CD4-positive, alpha-beta T cell treated with Interleukin-17A for 1 hour (primary cell): ENCODE results near the gene PROM1.

Experiments used
- DNase-seq: peaks from one replicate; pipeline ENCODE4 v3.0.0-alpha.2; 2020

PROM1 gene, protein sequence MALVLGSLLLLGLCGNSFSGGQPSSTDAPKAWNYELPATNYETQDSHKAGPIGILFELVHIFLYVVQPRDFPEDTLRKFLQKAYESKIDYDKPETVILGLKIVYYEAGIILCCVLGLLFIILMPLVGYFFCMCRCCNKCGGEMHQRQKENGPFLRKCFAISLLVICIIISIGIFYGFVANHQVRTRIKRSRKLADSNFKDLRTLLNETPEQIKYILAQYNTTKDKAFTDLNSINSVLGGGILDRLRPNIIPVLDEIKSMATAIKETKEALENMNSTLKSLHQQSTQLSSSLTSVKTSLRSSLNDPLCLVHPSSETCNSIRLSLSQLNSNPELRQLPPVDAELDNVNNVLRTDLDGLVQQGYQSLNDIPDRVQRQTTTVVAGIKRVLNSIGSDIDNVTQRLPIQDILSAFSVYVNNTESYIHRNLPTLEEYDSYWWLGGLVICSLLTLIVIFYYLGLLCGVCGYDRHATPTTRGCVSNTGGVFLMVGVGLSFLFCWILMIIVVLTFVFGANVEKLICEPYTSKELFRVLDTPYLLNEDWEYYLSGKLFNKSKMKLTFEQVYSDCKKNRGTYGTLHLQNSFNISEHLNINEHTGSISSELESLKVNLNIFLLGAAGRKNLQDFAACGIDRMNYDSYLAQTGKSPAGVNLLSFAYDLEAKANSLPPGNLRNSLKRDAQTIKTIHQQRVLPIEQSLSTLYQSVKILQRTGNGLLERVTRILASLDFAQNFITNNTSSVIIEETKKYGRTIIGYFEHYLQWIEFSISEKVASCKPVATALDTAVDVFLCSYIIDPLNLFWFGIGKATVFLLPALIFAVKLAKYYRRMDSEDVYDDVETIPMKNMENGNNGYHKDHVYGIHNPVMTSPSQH

DNA sequence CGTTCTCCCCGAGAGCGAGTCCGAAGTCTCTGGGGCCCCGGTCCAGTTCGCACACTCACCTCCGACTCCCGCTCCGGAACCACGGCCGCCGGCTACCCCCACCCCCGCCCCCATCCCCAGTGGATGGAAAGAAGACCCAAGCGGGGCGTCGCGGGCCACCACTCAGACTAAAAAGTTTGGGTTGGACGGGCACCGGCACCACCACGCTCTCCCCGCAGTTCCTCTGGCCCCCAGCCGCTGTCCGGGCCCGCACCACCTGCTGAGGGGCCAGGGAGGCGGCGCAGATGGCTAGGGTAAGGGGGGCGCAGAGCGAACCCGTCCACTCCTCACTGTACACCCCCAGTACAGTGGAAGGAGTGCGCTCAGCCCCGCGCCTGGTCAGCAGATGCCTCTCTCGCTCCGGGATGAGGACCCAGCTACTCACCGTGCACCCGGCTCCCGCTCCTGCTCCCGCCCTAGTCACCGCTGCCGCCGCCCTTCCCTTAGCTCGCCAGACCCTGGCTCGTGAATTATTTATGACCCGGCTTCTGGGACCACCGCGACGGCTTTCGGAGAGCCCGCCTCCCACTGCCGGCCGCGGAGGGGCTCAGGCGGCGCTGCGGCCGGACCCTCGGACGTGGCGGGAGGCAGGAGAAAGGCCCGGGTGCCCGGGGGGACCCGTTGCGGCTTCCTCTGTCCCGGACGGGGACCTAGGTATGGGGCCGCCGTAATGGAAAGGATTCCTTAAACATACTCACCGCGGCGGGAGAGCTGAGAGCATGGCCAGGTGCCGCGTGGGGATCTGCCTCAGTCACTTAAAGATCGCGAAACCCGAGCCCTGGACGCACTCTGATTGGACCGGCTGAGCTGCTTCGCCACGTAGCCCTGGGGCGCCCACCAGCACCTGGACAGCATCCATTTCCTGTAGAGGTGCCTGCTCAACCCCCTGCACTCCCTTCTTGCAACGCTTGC lies at the start of gene PROM1:
Gene PROM1, minus strand, starts transcription at position 783 of the 951 bp plus-strand sequence. CDS start 8,117 bp downstream, outside the sequence.
- no peak for DNase-seq

DNA sequence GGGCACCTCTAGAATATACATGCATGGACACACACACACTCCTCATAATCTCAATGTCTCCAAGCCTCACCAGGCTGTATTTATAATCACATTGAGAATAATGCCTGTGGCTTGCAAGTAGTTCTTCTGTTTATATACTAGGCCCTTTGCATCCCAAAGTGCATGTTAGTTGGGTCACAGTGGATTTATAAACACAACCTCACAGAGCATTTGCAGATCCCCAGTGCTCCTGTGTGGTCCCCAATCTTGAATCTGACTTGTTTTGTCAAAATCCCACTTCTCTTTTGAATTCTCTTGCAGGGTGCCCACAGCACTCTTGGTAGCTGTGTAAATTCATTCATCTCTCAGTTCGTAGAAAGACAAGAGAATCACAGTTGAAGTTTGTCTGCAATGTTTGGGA lies 49.6 kb upstream of the PROM1 start:
- no peak for DNase-seq

DNA sequence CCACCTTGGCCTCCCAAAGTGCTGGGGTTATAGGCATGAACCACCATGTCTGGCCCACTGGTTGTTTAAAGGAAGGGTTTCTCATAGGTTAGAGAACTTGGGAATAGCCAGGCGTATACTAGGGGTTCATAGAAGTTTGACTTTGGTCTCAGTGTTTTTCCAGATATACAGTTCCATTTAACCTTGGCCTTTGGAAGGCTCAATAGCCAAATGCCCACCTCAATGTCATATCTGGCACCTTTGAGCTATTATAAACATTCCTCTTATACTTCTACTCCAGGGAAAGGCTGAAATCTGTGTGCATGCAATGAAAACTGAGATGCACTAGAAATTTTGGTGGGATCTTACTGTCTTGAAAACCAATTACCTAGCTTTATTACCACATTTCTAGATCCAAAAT lies 47.5 kb upstream of the PROM1 start:
- no peak for DNase-seq

DNA sequence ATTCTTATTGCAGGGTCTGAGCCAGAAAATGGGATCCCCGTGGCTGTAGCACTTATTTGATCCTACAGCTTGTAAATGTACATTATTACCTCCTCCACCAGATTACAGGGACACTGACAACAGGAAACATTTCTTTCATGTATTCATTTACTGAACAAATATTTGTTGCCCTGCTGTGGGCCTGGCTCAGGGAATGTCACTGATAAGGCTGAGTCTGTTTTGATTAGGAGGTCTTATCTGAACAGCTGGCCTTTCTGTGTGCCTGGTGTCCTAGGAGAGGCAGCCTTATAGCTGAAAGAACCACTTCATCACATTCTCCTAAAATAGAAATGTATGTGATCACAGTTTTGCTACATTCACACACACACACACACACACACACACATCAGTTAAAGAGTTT lies 45.5 kb upstream of the PROM1 start:
- DNase-seq = no peak

DNA sequence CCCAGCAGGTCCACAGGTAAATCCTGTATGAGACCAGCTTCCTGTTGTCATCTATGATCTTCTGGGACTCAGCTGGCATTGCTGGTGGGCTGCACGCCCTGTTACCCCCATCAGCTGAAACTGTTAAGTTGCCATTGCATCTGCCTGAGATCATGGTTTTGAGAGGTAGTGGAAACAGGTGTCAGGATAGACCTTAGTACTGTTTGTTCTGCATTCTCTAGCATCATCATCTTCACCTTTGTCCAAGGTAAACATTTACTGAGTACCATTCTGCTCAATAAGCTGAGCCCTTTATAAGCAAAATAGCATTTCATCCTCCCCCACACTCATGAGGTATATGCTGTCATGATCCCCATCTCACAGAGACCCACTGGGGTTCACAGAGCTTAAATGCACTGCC lies 42.9 kb upstream of the PROM1 start:
- DNase-seq = no peak

DNA sequence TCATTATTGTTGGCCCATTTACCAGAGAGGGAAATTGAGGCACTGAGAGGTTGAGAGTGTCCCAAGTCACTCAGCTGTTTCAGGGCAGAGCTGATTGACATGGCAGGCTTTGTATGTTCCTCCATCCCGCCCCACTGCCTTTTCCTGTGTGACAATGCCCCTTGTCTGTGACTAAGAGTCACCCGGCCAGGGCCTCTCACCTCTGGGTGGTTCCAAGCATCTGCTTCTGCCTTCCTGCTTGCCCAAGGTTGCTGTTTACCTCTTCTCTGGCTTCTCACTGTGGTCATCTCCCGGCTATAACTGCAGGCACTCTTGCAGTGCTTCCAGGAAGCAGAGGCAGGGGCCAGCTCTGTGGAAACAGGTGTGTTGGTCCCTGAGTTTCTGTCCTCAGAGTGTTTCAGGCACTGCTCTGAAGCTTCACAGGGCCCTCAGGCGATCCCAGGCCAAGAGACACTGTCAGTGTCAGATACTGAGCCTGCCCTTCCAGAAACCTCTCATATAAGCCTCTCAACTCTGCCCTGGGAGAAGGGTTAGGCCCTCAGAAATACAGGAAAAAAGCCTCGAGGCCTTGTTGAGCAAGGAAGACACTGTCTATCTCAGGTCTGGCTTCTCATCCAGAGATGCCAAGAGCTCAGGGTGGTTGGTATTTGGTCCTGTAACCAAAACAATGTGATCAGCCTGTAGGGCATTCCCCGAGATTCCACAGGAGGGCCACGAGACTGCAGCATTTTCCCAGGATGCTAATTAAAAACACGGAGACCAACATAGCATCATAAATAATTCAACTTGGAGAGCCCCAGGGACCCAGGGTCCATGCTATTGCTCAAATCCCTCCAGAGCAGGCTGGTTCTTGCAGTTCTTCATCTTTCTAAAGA lies 42.0 kb upstream of the PROM1 start:
- no peak for DNase-seq

DNA sequence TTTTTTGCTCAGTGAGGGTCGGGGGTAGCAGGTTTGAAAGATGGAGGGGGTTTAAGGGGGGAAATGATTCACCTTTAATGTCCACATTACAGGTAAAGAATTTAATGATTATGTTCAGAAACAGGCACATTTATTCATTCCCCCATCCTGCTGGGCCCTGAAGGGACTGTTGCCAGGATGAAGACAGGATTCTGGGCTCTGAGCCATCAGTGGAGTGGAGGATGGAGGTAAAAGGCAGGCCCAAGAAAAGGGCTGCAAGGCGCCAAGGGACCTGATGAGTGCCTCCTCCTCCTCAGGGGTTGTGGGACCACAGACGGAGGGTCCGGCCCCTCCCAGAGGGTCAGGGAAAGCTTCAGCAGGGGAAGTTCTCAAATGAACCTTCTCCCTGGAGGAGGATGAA lies 40.4 kb upstream of the PROM1 start:
- no peak for DNase-seq

DNA sequence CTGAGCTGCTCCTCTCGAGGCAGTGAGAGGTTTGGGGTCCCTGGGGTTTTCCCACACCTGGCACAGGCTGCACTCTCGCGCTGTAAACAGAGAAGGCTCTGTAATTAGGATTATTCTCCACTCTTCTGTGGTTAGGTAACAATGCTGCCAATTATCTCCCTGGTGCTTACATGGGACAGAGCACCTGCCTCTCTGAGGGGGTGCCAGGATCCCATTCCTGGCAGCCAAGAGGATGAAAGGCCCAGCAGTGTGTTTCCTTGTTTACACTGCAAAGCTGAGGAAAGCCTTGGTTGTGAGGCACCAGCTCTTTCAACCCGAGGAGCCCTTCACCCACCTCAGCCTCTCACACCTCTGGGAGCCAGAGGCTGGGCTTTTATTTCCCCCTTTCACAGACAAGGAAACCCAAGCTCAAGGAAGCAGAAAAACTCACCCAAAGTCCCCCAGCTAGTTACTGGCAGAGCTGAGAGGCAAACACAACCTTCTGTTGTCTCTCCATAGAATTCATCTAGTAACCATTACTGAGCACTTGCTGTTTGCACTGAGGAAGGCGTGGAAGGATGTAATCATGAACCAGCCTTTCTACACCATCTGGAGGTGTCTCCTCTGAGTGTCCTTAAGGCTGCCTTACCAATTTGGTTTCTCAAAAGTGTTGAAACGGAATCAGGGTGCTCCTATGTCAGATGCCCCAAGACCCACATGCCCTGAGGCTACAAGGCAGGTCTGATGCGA lies 39.7 kb upstream of the PROM1 start:
- DNase-seq = no peak

DNA sequence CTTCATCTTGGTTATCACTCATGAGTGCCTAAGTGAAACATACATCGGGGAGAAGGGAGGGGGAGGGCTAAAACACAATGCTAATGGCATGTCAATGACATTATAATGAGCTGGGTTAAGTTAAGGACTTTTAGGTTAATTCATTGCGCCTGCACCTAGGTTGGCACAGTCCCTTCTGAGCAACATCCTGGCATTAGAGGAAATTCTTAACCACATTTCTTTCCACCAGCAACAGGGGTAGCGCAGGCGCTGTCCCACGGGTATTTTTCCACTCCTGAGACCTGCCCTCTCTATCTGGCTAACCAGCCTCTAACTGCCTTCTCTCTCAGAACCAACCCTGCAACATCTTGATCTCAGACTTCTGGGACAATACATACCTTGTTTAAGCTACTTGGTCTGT lies 39.0 kb upstream of the PROM1 start:
- peak; percentile 1 for DNase-seq

DNA sequence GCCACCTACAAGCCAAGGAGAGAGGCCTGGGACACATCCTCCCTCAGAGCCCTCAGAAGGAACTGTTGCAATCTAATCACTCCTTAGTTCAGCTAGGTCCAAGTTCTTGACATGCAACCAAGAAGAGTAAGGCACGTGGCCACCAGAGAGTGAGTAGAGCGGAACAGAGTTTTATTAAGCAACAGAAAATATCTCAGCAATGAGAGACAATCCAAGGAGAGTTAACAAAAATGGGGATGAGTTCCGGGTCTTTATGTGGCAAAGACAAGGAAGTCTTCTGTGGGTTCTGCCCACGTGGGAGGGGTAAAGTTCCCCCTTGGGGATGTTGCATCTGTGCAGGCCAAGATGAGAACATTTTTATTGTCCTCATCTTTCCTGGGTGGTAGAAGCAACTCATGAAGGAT lies 38.5 kb upstream of the PROM1 start:
- DNase-seq = no peak

DNA sequence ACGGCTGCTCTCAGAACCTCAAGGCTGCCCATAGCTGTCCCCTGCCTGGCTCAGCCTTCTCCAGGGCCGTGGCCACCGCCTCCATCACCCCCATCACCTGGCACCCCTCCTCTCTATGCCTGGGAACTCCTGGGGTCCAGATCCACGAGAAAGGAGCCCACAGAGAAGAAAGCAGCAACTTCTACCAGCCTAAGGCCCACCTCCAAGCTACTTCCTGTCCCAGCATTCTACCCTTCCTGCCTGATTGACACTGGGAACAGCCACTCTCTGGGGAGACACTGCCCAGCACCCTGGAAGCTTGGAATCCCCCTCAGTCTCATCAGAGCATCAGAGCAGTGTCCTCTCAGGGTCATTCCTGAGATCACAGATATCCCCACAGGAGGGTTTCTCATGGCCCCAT lies 36.9 kb upstream of the PROM1 start:
- no peak for DNase-seq

DNA sequence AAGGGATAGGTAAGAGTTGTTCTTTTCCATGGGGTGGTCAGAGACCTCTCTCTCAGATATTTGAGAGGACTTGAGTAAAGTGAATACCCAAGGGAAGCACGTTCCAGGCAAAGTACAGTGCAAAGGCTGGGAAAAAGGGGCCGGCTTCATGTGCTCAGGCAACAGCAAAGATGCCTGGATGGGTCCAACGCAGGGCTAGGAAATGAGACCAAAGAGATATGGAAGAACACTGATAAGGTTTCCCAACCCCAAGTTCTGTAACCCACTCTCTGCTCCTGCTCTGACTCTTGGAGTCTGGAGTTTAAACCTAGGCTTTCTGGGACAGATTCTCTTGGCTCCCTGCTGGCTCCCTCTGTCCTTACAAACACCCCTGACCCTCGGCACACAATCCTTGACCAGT lies 36.2 kb upstream of the PROM1 start:
- DNase-seq = no peak

DNA sequence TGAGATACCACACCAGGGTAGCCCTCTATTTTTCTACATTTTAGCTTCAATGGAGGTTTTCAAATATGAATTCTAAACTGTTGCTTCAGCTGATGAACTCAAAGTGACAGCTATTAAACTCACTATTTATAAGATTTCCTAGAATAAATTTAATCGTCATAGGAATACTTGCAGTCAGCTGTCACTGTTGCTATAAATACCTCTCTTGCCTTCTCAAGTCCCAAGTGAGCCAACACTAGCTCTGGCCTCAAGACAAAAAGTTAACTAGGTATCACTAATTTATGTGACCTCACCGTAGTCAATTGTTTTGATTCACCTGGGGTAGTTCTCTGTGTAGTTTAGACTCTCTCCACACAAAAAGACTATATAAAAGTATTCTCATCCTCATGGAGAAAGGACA lies 34.3 kb upstream of the PROM1 start:
- no peak for DNase-seq

DNA sequence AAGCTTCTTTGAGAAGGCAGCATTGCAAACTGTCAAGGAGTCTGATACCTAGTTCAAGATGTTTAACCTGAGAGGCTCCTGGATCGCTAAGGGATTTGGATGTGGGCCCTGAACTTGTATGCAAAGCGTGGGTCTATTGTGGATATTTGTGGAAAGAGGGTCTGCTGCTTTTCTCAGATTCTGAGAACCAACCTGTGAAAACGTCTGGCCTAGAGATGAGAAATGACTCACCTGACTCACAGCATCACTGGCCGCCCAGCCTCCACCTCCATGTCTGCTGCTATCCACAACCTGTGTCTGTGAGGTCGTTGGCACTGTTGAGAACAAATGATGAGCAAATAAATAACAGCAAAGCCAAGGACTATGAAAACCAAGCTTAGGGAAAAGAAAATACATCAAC lies 33.3 kb upstream of the PROM1 start:
- no peak for DNase-seq

DNA sequence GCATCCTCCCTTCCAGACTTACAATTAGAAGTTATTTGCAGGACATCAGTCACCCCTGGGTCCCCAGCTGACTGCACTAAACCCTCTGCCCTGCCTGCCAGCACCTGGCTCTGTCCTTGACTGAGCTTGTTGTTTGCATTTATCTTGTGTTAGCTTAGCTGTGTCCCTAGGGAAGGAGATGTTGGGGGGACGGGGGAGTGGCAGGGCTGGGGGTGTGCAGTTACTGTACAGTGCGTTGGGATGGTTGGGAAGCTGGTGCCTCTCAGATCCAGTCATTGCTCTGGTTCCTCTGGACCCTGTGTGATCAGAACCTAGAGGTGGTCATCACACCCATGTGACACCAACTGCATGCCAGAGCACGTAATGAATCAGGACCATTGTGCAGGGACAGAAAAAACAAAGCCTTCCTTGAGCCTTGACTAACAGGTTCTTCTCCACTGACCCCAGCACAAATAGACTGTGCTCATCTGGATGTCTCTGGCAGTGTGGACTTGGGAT lies 32.7 kb upstream of the PROM1 start:
- DNase-seq = no peak

DNA sequence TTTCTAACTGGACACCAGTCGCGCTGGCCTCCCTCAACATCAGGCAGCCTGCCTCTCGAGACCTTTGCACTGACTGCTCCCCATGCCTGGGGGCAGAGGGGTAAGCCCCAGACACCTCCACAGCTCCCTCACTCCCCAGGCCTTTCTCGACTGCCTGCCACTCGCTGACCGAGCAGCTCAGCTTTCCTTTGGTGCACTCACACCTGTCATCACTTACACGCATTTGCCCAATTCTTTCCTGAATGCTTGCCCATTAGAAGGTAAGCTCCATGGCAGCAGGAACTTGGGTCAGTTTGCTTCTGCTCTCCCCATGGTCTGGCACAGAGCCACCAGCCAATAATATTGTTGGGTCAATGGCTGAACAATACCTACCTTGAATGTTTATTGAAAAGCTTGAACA lies 32.2 kb upstream of the PROM1 start:
- DNase-seq = no peak

DNA sequence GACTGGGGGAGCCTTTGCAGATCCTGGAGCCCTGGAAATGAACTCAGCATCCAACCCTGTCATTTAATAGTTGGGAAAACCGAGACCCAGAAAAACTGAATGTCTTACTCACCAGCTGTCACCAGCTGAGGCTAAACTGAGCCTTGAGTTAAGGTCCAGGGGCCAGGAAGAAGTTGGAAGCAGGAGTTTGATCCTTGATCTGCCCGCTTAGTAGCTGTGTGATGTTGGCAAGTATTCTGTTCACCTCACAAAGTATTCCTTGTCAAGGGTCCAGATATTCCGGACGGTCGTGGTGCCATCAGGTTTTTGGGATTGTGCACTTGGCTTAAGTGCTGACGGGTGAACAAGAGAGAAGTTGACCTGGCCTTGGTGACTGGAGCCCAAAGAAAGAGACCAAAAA lies 30.7 kb upstream of the PROM1 start:
- no peak for DNase-seq

DNA sequence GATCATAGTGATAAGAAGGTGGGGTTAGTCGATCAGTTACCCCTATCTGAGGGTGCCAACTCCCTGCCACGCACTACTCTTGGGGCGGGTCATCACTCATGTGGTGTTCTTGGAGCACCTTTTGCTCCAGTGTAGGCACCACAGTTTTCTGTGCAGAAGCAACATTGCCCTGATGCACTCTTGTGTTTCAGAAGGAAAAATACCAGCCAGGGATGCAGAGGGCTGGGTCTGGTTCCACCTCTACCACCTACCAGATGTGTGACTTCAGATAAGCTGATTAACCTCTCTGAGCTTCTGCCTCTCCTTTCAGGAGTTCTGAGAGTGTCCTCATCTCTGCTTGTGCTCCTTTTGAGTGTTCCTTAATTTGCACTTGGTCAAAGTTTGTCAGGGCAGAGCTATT lies 29.9 kb upstream of the PROM1 start:
- DNase-seq = no peak

DNA sequence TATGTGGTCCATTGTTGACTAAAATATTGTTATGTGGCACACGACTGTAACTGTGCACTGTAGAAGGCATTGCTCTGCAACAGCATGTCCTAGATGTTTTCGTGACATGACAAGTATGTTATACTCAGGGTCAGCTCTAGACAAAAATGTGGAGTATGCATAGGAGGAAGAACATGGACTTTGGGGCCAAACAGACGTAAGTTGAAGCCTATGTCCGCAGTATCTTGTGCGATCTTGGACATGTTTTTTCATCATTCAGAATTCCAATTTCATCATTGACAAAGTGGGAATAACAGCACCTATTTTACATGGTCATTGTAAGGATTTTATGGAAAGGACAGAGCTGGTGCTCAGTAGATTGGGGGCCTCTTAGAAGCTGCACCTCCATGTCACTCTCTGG lies 27.7 kb upstream of the PROM1 start:
- no peak for DNase-seq

DNA sequence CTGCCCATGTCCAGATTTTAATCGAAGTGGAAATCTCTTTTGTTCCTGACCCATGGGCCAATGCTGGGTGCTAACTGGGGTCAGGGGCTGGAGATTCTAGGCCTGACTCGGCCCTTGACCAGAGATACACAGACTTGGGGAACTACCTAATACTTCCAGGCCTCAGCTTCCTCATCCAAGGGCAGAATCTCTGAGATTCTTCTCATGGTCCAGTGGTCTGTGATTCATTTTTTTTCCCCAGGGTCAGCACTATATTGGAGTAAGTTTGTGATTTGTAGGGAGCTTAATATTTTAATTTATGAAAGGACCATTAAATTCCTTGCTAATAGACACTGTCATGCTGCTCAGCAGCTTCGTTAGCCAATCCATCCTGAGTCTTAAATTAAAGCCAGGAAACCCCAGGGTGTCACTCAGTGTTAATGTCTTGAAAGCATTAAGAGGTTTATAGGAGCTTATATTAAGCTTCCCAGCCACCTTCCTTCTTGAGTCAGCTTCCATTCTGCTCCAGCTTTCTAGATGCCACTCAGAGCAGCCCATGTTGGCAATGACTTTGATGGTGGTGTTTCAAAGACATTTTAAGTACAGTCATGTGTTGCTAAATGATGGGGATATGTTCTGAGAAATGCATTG lies 27.0 kb upstream of the PROM1 start:
- no peak for DNase-seq

DNA sequence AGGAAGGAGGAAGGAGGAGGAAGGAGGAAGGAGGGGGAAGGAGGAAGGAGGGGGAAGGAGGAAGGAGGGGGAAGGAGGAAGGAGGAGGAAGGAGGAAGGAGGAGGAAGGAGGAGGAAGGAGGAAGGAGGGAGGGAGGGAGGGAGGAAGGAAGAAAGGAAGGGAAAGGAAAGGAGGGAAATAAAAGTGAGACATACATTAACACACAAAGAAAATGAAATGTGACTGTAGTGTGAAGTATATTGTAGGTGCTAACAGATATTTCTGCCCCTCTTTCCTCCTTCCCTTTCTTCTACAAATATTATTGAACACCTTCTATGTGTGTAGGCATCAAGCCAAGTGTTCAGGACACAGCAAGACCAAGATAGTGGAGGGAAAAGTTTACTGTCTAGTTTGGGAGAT lies 26.4 kb upstream of the PROM1 start:
- no peak for DNase-seq
